GM18498 (cell line): ENCODE results near the gene FADS2.

Source experiments
- ATAC-seq: cut with Tn5 transposase; IDR thresholded peaks from one replicate; pipeline ENCODE4 v1.9.1; 2021; ENCODE audit warnings: mild to moderate bottlenecking, moderate library complexity; ENCODE audit not compliant: unreplicated experiment

The FADS2 gene

DNA sequence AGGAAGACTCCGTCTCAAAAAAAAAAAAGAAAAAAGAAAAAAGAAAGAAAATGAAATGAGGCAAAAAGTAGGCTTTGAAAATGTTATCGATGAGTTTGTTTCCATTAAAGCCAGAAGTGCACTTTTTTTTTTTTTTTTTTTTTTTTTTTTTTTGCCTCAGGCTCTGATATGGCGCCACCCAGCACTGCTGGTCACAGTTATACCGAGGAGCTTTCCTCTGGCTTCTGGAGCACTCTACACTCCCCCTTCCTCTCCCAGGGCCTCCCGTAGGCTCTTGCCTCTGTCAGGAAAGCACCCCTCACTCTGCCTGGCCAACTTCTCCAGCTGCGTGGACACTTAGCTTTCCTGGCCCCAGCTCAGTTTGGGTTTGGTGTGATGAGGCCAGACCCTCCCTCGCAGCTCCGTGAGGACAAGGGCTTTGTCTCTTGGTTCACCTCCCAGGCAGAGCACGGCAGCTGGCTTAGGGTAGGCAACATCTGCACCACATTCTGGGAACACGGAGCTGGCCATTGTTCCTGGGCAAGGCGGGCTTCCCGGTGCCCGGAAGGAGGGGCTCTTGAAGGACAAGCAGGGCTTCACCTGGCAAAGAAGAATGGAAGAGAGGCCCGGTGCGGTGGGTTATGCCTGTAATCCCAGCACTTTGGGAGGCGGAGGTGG lies 16.9 kb downstream of the FADS2 start:
- no peak for ATAC-seq

DNA sequence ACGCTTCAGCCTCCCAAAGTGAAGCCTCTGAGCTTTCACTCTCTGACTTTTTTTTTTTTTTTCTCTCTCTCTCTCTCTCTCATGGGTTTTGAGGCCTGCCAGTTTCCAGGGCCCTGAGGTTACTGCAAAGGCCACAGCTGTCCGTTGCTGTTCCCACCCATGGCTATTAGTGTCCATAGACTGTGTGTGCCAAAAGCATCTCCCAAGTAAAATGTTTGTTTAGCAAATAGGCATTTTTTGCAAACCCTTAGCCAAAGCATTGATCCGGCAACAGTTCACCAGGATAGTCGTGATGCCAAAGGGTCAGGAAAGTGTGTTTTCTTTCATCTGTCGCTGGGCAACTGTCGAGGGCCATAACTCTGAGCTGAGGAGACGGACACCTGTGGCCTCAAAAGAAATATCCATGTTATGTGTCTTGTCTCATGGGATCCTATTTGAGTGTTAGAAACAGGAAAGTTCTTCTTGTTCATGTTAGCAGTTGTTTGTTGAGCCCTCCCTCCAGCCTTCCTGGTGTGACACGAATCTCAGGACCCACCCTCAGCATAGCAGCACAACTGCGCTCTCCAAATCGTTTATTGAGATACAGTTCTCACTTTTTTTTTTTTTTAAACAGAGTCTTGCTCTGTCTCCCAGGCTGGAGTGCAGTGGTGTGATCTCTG lies 18.4 kb downstream of the FADS2 start:
- ATAC-seq, result no peak

DNA sequence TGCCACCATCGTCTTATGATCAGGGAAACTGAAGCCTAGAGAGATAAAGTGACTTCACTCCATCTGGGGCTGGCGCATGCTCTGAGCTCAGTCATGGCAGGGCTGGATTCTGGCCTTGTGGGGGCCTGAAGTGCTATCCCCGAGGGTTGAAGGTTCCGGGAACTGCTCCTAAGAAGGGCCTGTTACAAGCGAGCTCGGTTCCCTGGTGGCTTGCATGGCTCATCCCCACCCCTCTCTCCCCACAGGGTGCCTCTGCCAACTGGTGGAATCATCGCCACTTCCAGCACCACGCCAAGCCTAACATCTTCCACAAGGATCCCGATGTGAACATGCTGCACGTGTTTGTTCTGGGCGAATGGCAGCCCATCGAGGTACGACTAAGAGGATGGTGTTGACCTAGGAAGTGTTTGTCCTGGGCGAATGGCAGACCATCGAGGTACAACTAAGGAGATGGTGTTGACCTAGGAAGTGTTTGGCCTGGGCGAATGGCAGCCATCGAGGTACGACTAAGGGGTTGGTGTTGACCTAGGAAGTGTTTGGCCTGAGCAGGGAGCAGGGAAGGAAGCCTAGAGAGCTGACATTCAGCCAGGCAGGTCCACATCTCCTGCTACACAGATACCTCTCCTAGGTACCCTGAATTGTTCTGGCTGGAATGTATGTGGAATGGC lies 19.9 kb downstream of the FADS2 start:
- ATAC-seq, result no peak

DNA sequence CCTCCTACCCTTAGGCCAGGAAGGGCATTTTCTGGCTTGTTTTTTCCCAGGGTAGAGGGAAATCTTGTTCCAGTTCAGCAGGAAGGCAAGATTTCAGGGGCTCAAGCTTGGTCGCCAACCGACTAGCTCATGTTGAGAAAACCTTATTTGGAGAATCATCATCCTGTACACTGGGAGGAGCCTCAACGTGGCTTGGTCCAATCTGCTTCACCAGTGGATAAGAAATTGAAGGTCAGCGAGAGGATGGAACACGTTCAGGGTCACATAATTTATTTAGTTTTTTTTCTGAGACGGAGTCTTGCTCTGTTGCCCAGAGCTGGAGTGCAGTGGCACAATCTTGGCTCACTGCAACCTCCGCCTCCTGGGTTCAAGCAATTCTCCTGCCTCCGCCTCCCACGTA lies 20.5 kb downstream of the FADS2 start:
- no peak for ATAC-seq

DNA sequence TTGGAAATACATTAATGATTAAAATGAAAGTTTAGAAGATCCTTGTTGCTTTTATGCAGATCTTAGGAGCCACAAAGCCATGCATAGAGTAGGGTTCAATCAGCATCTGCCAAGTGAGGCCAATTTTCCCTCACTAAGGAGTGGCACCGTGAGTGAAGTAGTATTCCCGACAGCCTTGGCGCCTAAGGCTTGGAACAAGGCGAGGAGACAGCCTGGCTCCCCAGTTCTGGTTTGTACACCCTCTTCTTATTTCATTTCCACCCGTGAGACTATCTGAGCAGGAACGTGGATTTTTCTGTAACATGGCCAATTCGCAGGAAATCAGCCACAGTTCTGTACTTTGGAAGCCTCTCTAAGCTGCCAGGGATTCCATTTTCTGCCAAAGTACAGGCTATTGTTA lies 22.6 kb downstream of the FADS2 start:
- no peak for ATAC-seq

DNA sequence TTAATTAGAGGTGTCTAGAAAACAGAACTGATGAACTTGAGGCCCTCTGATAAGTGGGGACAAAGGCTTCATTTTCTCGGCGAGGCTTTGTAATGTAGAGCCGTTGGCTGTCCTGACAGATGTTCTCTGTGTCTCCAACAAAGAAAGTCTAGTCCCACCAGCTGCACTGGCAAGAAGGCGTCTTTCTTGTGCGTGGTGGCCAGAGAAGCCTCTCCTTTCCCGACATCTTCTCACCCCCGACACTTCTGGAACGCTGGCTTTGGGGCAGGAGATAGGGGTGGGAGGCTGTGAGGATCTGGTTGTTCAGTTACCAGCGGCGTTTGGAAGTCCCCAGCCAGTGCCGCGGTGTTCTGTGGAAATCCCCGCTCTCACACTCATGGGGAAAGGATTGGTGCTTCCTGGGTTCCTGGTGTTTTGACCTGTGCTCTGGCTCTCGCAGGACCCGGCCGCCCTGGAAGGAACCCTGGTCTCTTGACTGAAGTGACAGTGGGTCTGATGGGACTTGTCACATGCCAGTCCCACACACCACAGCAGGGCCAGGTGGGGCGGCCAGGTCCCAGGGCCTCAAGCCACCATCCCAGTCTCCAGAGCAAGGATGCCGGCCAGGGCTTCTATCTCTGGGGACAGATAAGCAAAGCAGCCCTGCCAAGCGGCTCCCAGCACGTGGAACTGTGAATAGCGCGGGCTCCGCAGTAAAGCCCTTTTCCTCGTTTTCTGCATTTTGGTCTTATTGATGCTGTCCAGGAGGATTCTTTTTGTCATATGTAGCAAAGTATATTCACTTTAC lies 23.2 kb downstream of the FADS2 start:
- no peak for ATAC-seq

DNA sequence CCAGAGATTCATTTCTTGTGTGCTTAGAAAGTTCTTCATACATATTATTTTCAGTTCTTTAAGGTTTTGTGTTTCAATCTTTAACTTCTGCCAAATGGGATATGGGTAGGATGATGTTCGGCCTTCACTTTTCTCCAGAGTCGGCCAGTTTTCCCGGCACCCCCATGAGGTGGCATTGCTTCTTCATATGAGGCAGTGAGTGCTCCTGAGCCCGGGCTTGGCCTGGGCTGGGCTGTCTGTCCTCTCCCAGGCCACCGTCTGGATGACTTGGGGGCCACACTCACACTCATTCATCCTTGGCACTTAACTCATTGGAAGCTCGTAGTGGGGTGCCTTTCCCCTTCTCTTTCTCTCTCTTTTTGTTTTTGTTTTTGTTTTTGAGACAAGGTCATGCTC lies 23.8 kb downstream of the FADS2 start:
- no peak for ATAC-seq

DNA sequence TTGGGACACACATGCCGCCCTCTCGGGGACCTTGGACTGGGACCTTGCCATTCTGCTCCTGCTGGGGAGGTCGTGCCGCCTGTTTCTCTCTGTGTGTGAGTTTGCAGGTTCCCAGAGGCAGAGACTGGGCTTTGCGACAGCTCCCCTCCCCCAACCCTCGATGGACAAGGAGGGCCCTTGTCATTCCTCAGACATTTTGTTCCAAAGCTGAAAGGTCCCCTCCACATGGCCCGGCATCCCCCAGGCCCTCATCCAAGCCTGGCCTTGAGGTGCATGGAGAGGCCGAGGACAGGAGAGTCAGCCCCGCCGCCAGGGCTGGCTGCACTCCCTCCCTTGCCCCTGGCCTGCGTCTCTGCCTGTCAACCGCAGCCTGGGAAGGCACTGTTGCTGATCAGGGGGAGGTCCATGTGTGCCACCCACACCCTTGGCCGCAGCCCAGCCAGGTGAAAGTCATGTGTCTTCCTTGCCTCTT lies 25.6 kb downstream of the FADS2 start:
- no peak for ATAC-seq

DNA sequence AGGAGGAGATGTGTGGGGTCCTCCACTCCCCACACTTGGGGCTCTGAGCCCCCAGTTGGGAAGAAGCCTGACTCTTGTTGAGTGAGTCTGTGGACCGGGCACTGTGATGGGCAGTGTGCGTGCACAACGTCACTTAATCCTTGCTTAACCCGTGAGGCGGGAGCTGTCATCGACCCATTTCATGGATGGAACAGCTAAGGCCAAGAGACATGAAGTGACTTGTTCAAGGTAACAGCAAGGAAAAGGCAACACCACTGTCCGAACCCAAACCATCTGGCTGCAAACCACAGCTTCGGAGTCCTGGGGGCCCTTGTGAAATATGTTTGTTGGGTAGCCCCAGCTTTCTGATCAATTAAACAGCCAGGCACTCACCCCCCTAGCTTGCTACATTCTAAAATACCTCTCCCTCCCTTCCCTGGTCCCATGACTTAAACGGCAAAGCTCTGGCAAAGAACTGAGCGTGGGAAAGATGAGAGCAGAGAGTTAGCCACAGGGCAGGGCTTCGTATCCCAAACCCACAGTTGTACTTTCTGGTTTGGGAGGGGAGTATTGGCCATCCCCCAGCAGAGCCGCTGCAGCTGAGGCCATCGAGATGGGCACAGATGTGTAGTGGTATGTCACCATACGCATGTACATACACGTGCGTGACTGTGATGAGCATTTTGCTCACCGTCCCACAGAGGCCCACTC lies 26.3 kb downstream of the FADS2 start:
- ATAC-seq, result no peak

DNA sequence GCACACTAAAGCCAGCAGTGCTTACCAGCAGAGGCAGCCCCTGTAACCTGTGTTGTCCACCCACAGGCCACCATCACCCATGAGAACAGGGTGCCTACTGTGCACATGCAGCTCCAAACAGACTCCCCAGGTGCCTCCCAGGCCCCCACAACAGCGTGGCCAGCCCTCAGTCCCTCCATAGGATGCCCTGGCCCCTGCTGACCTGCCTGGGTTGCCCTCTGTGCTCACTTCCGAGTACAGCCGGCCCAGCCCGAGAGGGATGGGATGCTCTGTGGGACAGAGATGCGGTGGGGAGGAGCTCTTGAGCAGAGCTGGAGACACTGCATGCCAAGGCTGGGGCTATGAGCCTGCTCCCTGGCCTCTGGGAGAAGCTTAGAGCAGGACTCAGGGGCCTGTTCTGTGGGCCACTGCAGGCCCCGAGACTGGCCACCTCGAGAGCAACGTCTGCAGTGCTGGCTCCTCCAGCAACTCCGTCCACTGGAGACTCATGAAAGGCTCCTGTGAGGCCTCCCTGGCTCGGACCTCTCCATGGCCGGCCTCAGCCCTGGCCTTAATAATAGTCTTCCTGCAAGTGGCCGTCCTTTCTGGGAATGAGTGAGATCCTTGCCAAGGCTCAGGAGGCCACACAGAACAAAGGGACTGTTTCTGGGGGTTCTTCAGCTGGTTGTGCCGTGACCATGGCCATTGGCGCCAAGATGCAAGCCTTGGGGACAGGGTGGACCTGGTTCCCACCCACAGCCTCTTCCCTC lies 27.0 kb downstream of the FADS2 start:
- no peak for ATAC-seq

DNA sequence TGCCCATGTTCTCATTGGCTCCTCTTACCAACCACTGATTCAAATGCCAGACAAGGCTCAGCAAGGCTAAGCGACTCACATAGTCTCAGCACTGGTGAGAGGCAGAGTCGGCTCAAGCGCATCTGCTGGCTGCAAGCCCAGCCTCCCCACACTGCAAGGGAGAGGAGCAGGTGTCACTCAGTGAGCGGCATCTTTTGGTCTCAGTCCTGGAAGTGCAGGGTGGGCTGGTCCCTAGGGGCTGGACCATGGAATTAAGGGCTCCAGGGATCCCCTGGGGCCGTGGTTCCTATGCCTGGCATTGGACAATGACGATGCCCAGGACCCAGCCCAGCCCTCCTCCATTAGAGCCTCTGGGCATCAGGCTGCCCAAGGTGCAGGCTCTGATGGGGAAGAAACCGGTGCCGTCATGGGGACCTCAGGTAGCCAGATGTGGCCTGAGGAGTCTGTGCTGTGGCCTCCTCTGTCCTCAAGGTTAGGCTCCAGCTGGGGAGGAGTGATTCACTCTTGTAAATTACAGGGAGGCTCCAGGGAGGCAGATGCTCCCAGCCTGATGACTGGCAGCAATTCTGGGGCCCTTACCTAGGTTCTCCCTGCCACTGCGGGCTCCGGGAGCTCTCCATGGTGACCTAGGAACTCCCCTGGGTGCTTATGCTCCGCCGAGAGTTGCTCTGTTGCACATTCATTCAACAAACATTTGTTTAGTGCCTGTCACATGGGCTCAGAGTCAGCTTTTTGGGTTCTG lies 28.0 kb downstream of the FADS2 start:
- ATAC-seq, result no peak

DNA sequence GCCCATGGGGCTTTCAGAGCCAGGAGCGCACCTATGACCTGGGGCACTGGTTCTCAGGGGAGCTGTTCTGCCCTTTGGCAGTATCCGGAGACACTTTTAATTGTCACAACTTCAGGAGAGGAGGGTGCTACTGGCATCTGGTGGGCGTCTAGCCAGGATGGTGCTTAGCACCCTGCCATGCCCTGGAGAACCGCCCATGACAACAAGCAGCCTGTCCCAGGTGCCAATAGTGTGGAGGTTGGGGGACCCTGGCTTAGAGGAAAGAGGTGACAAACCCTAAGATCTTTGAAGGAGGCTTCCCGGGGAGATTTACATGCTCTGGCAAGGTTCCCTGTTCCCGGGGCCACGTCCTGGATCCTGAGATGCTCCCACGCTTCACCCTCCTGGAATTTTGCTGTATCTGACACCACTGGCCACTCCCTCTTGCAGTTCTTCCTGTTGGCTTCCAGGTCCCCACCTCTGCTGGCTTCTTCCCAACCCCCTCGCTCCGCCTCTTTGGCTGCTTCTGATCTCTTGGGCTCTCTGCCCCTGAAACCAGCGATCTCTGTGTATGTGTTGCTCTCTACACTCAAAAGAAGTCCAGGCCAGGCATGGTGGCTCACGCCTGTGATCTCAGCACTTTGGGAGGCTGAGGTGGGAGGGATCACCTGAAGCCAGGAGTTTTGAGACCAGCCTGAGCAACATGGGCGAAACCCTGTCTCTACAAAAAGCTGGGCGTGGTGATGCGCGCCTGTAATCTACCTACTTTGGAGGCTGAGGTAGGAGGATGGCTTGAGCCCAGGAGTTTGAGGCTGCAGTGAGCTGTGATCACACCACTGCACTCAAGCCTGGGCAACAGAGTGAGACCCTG lies 32.2 kb downstream of the FADS2 start:
- ATAC-seq, result no peak

DNA sequence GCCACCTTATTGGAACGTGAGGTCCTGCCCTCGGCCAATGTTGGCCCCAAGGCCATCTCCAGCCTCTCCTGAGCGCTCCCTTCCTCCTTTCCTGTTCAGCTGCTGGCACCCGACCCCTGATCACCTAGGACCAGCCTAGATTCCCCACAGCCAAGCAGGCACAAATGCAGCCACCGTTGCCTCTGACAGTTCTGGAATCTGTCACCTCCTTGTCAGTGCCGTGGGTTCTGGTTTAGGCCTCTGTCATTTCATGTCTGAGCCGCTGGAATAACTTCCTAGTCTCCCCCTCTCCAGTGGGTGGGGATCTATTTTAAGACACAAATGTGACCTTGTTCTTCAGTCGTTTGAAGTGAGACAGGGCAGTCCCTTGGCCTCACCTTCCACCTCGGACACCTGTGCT lies 33.5 kb downstream of the FADS2 start:
- no peak for ATAC-seq

DNA sequence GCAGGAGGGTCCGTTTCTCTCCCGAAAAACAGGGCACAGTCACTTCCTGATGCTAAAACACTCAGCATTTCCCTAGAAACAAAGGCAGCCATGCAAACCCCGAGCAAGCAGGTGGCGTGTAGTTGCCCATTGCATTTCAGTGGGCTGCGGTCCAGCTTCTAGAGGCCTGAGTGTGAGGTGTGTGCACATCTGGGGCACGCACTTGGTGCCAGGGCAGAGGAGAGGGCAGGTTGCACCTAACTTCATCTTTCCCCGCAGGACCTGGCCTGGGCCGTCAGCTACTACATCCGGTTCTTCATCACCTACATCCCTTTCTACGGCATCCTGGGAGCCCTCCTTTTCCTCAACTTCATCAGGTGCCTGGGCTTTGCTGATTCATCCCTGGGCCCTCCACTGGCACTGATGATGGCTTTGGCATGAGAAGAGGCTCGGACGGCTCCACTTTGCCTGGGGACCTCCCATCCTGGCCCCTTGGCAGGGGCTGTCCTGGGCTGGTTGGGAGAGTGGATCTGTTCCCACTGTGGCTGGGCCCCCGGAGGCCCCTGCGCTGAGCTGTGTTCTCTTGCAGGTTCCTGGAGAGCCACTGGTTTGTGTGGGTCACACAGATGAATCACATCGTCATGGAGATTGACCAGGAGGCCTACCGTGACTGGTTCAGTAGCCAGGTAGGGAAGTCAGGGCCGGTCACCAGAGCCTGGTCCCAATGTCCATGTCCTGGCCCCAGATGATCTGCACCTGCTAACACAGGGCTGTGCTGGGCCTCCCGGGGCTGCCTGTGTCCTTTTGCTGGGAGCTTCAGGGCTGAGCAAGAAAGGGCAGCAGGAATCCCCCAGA lies 34.8 kb downstream of the FADS2 start:
- ATAC-seq, result no peak

DNA sequence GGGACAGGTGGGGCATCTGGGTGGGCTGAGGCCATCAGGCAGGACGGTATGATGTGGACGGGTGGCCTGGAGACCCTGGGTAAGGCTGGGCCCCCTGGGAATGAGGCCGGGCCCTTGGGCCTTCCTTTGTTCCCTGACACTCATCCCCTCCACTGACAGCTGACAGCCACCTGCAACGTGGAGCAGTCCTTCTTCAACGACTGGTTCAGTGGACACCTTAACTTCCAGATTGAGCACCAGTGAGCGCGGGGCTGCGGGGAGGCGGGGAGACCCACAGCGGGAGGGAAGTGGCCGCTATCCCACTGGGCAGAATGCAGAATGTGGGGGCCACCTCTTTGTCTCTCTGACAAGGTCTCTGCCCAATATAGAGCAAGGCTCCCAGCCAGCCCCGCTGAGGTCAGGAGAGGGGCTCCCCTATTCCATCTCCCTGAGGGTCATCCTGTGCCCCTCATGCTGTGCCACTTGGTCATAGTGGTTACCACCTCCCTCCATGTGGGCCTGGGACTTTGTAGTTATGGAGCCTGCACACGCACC lies 35.5 kb downstream of the FADS2 start:
- ATAC-seq, result no peak

DNA sequence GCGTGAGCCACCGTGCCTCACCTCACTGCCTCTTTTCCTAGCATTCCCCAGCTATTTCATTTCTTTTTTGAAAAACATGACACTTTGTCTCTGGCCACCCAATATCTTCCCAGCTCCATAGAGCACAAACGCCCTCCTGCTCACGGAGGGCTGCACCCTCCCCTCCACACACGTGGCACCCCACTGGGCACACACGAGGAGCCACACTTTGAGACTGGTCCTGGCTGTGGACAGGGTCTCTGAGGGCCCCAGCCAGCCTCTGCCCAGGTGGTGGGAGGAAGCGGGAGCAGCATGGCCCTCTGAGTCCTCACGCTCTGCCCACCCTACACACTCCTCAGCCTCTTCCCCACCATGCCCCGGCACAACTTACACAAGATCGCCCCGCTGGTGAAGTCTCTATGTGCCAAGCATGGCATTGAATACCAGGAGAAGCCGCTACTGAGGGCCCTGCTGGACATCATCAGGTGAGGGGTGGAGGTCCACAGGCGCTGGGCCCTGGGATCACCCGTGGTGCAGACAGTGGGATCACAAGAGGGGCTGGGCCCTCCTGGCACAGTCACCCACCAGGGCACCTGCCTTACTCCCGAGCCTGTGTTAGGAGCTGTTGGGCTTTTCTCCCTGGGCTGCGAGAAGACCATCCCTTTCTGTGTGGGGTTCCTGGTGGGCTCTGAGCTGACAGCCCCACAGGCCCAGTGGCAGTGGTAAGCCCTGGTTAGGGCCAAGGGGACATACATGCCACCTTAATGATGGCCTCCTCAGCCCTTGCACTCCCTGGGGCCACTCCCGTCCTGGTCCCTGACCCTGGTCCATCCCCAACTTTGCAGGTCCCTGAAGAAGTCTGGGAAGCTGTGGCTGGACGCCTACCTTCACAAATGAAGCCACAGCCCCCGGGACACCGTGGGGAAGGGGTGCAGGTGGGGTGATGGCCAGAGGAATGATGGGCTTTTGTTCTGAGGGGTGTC lies 37.0 kb downstream of the FADS2 start:
- no peak for ATAC-seq
